Fibroblast of villous mesenchyme (primary cell): ENCODE data around the gene VSNL1. TPM values are rescaled to one million over a fixed set of nuclear protein-coding genes. Genes with fewer than 3 reads are reported as not detected.

Experiments used
- DNase-seq: peaks from one replicate; pipeline ENCODE4 v3.0.0-alpha.2; 2010; ENCODE audit warnings: low read depth
- H3K4me3 ChIP-seq: 2 replicates; pipeline ENCODE4 v1.5.1; 2011; ENCODE audit warnings: low read depth, mild to moderate bottlenecking, low read length
- total RNA-seq: library from RNA; depleted of rRNA; stranded (reverse); fragments of >200 nt; gene quantifications from 2 replicates; pipeline ENCODE4 v1.2.3, GENCODE V29; 2012
- TF ChIP-seq, protein P1 (sequence below): IDR thresholded peaks from 2 replicates; pipeline ENCODE4 v1.5.1; 2012; ENCODE audit warnings: low read depth, mild to moderate bottlenecking, low read length; ENCODE audit not compliant: insufficient read depth

Gene VSNL1
- total RNA-seq, 1 donor = 0.86 TPM

DNA sequence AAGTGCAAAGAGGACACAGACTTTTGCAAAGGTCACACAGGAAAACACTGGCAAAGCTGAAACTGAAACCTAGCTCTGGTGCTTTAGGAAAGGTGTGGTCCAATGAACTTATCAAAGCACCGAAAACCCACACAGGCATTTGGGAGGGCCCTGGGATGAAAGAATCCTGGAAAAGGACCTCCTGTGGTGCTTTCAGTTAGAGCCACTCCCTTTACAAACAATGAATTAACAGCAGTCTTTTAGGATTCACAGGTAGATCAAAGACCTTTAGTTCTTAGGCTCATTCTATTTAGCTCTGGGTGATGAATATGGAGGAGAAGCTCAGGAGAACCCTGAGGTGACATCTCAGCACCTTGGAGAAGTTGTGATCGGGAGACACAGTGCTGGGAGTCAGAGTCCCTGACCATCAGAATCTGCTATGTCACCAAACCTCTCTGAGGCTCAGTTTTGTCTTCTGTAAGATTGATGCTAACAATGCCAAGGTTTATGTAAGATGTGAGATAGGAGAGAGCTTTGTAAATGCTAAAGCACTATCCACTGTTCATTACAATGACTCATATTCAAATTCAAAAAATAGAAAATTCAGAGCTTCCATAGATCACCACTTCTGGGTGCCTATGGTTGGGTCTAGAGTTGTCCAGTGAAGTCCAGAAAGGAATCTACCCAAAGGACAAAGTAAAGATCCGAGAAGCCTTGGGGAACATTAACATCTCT, 39.3 kb downstream of the VSNL1 start:
- TF ChIP-seq, protein P1, sequence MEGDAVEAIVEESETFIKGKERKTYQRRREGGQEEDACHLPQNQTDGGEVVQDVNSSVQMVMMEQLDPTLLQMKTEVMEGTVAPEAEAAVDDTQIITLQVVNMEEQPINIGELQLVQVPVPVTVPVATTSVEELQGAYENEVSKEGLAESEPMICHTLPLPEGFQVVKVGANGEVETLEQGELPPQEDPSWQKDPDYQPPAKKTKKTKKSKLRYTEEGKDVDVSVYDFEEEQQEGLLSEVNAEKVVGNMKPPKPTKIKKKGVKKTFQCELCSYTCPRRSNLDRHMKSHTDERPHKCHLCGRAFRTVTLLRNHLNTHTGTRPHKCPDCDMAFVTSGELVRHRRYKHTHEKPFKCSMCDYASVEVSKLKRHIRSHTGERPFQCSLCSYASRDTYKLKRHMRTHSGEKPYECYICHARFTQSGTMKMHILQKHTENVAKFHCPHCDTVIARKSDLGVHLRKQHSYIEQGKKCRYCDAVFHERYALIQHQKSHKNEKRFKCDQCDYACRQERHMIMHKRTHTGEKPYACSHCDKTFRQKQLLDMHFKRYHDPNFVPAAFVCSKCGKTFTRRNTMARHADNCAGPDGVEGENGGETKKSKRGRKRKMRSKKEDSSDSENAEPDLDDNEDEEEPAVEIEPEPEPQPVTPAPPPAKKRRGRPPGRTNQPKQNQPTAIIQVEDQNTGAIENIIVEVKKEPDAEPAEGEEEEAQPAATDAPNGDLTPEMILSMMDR = no peak
- no peak overlapping the region for H3K4me3 ChIP-seq
- DNase-seq = no peak

DNA sequence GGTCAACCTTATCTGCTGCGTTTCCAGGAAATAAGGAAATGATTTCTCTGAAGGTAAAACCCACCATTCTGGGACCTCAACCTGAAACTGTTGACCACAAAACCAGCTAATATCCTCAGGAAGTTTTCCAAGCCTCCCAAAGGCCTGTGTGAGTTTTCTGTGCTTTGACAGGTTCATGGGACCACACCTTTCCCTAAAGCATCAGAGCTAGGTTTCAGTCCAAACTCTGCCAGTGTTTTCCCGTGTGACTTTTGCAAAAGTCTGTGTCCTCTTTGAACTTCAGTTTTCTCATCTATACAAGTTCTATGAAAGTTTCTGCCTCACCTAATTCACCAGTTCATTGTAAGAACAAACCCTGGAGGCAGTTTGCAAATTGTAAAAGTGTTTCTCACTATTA, 39.8 kb downstream of the VSNL1 start:
- DNase-seq = no peak
- TF ChIP-seq, protein P1 = no peak
- no peak overlapping the region for H3K4me3 ChIP-seq

DNA sequence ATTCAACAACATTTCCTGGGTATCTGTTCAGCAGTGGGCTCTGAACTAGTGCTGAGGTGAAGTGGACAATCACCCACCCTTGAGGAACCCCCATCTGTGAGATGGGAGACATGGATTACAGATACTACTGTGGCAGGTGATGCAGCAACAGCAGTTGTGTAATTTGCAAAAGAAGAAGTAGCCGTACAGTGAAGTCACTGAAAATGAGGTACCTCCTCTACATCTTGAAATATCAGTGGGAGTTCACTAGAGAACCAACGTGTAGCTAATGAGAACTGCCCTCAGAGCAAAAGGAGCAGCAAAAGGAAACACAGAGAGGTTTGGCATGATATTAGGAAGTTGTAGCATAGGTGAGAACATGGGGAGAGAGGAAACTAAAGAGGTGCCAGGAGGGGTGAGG, 41.3 kb downstream of the VSNL1 start:
- TF ChIP-seq, protein P1 = no peak
- H3K4me3 ChIP-seq = no peak overlapping the region
- no peak for DNase-seq

DNA sequence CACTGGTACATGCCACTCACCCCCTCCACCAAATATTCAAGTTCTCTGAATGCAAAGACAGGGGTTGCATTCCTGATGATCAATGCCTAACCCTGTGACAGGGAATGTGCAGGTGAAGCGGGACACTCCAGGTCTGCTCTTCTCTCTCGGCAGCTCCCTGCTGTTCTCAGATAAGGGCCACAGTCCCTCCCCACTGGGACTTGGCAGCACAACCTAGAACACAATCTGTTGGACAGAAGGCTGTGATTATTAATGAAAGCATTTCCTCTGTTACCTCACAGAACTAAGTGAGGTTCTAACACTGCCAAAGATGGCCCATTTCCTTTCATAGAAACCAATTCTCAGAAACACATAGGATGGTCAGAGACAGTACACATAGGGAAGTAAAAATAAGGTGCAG, 42.7 kb downstream of the VSNL1 start:
- TF ChIP-seq, protein P1 = no peak
- no peak for DNase-seq
- H3K4me3 ChIP-seq = no peak overlapping the region

DNA sequence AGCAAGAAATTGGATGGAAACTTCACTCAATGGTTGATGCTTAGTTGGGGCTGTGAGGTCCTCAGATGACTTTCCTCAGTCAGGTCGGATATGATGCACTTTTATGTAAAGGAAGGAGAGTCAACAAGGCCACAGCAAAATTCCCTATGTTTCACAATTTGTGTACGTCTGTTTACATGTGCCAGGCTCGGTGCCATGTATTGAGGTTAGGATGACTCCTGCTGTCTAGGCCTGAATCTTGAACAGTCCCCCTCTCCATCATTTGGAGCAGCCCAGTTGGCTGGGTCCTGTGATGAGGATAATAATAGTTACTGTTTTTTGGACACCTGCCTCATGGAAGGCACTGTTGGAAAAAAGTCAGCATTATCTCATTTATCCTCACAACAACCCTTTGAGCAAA, 43.1 kb downstream of the VSNL1 start:
- TF ChIP-seq, protein P1 = no peak
- no peak overlapping the region for H3K4me3 ChIP-seq
- DNase-seq = no peak

DNA sequence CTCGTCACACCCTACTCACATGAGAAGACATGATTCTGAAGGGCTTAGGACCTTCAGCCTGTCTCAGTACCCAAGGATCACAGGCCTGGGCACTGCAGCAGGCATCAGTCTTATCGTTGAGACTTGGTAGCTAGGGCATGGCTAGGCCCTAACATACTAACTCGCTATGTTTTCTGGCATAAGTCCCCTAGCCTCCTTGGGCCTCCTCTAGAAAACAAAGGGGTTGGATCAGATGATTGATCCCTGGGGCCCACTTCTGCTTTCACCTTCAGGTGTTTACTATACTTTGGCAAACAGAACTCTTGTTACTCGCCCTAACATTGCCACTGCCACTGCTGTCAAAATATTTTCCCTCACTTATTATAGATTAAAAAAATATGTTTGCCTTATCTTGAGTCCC, 44.2 kb downstream of the VSNL1 start:
- no peak overlapping the region for H3K4me3 ChIP-seq
- no peak for DNase-seq
- TF ChIP-seq, protein P1 = no peak

DNA sequence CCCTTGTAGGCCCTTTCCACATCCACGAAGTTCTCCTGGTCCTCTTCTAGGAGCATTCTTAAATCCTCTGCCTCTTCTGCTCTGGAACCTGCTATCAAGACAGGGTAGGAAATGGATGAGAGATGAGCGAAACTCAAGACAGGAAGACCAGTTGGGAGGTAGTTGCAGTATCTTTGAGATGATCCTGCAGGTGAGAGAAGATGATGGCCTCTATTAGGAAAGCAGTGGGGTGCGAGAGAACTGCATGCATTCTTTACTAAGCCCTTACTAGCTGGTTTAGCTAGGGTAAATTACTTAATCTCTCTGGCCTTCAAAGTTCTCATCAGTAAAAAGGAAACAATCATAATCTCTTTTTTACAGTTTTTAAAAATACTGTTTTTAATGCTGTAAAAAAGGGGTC, 47.0 kb downstream of the VSNL1 start:
- TF ChIP-seq, protein P1 = no peak
- H3K4me3 ChIP-seq = no peak overlapping the region
- no peak for DNase-seq
